GM18909 (cell line): ENCODE measurements around the gene SAMMSON.
A peak's percentile ranks its signal among the peaks of the same experiment; 100 is the strongest.

Experiments
- ATAC-seq: cut with Tn5 transposase; IDR thresholded peaks from one replicate; pipeline ENCODE4 v1.9.1; 2021; ENCODE audit warnings: mild to moderate bottlenecking; ENCODE audit not compliant: unreplicated experiment, poor library complexity

The SAMMSON gene

DNA sequence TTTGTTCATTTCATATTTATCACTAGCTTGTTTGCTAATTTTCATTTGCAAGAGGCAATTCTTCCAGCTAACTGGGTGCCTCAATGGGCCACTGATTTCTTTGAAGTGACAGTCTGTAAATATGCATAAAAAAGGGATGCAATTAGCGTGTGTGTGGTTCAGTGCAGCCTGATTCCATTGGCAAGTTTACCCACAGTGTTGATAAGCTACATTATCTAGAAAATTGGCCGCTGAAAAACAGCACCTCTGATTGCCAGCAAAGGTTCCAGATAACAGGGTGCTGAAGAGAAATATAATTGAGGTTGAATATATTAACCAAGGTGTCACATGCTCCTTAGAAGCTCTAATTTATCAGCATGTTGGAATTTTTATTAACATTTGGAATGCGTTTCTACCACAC, 76.9 kb downstream of the SAMMSON start:
- ATAC-seq = no peak

DNA sequence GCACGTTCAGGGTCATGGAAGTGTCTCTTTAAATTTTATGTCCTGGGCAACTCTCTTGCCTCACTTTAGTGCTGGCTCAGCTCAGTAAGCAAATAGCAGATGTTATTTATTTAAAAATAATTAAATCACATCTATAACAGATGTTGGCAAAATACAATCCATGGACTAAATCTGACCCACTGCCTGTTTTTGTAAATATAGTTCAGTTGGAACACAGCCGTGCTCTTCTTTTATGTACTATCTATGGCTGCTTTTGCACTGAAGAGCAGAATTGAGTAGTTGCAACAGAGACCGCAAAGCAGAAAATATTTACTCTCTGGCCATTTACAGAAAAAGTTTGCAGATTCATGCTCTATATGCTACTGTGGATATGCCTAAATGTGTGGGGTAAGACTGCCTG, 79.2 kb downstream of the SAMMSON start:
- no peak for ATAC-seq

DNA sequence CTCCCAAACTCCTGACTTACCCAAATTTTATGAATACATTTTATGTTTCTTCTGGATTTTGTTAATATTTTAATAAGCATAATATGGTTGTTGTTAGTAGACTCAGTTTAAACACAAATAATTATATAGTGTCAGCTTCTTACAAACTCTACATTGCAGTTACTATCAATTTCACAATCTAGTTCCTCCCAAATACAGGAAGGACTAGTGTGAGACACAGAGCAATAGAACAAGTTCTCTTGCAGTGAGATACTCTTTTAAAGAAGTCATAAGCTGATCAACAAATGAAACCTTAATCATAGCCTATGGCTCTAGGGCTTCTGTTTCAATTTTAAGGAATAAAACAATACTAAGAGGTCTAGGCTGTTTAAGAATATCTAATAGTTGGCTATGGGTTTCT, 86.1 kb downstream of the SAMMSON start:
- ATAC-seq = no peak

DNA sequence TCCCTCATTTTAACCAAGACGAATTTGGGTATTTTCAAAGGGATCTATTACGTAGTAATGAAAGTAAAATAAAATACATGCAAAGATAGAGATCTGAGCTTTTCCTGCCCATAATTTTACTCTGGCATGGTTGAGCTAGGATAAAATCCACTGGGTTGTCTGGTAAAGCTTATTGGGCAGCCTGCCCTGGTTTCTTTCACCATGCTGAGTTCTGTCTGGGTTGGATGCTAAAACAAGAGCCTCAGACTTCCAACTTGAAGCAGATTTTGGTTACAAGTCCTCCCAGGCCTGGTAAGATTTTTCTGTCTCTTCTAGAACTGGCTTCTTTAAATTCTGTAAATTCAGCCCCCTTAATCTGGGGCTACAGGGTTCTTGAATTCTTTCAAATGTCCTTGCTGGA, 86.8 kb downstream of the SAMMSON start:
- ATAC-seq = no peak

DNA sequence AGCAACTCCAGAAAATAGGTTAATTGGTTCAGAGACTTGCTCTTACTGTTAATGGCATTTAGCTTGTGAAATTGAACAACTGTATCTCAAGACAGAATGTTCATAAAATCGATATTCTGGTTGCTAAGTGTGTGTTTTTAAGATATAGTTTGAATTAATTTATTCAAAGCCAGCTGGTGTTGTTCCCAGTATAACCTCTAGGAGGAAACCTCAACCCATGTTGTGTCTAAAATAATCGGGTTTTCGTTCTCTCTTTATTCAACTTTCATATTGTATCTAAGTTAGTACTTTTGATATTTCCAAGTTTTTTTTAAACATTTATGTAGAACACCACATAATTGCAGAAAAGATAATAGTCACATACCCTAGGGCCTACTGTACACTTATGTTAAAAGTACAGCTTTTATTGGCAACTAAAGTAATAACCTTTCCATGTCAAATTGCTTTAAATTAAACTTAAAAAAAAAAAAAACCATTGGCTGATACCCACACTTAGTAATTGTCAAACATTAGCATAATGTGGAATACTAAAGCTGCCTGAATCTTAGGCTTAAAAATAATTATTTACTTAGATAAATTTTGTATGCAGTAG, 90.9 kb downstream of the SAMMSON start:
- no peak for ATAC-seq

DNA sequence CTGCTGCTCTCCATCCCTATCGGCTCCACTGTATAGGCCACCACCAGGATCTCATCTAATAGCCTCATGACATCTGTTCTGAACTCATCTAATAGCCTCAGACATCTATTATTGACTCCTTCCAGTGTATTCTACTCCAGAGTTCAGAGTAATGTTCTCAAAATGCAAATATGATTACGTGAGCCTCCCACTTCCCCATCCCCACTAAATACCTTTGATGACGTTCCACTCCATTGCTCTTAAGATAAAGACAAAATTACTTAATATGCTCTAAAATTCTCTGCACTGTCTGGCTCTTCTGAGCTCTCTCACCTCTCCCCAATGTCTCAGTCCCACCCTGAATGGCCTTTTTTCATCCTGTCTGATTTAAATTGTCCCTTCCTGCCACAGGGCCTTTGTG, 94.7 kb downstream of the SAMMSON start:
- ATAC-seq = no peak

DNA sequence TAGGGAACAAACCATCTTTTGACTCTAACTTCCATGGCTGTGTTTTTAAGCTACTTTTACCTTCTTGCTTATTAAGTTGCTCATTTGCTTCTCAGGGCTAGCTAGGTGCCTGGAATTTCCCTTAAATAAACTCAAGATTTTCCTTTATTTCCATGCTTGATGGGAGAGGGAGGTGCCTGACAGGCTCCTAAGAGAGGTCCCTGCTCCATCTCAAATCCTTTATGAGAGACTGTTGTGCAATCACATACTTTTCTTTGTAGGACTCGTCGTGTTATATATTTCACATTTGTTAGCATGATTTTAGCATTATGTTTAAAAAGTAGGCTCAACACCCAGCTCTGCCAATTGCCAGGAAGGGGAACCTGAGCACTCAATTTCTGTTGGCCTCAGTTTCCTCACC, 95.7 kb downstream of the SAMMSON start:
- no peak for ATAC-seq

DNA sequence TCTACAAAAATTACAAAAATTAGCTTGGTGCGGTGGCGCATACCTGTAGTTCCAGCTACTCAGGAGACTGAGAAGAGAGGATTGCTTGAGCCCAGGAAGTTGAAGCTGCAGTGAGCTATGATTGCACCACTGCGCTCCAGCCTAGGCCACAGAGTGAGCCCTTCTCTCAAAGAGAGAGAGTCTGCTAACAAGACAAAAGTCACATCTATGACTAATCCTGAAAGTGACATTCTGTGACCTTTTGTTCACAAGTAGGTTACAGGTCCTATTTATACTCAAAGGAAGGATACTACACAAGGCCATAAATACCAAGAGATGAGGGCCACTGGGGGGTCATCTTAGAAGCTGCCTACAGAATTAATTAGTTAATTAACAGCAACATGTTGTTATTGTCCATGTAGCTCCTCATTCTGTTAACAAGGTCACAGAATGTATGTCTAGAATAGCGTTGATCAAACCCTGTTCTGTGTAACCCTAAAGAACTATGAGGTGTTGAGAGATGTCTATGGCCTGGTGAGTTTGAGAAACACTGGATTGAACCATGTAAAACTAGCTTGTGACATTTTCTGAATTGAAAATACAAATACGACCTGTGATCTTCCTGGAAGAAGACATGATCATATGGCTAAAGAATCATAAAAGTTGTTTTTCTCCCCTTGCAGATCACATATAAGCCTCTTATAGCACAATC, 97.0 kb downstream of the SAMMSON start:
- peak; percentile 99 for ATAC-seq

DNA sequence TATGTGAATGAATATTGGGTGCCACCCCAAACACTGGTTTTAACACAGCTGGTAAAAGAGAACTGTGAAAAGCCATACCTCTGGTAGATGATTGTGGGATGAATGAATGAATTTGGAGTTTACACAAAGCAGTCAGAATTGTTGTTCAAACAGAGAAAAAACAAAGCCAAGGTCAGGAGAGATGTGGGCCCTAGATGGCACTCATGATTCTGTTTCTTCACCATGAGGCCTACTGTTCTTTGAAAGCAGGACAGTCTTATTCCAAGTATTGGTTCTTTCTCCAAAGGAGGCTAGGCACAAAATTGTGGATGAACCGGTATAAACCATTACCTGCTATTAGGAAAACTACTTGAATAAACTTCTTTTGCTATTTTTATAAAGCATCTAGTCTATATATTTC, 97.6 kb downstream of the SAMMSON start:
- no peak for ATAC-seq

DNA sequence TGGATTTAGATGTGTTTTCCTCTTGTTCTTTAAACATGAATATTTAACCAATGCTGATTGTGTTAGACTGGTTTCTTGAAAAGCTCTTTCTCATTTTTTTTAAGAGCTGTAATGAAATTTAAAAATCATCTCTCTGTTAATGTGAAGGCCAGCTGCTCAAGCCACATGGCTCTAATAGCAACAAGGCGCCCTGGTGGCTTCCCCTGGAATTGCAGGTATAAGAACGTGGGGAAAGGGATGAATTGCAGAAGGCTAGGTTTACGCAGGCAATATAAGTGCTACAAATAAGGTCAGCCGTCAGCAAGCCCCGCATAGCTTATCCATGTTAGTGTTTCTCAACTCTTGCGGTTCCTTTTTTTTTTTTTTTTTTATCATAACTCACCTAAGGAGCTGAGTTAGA, 108.5 kb downstream of the SAMMSON start:
- peak; percentile 62 for ATAC-seq

DNA sequence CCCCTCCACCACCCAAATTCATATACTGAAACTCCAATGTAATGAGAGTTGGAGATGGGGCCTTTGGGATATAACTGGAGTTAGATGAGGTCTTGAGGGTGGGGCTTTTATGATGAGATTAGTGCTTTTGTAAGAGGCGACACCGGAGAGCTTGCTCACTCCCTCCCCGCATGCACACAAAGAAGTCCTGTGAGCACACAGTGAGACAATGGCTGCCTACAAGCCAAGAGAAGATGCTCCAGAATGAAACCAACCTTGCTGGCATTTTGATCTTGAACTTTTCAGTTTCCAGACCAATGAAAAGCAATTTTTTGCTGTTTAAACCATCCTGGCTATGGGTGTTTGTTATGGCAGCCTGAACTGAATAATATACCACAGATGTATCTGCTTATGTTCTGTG, 109.0 kb downstream of the SAMMSON start:
- ATAC-seq = no peak

DNA sequence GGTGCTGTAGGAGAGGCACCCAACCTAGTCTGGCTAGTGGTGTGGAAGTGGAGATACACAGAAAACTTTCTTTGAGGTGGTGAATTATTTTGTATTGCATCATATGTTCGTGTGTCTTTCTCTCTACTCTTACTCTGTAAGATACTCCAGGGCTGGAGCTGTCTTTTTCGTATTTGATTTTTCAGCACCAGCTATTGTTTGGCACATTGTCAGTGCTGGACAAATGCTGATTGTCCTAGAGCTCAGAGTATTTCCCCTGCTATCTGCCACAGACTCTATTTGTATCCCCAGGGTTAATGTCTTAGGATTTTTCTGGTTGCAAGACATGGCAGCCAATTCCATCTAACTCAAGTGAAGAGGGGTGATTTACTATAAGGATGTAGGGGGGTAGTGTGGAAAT, 110.5 kb downstream of the SAMMSON start:
- no peak for ATAC-seq

DNA sequence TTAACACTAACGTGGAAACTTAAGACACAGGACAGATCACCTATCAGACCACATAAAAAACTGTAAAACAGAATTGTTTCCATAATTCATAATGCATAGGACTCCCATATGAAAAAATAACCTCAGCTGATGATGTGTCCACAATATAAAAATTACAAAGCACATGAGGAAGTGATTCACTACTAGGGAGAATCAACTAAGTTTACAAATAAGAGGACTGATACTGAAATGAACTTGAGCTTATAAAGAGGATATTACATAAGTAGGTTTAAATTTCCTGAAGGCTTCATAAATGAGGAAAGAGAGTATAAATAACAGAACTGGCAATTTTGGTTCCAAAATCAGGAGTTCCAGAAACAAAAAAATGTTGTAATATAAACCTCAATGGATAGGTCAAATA, 111.9 kb downstream of the SAMMSON start:
- ATAC-seq = no peak

DNA sequence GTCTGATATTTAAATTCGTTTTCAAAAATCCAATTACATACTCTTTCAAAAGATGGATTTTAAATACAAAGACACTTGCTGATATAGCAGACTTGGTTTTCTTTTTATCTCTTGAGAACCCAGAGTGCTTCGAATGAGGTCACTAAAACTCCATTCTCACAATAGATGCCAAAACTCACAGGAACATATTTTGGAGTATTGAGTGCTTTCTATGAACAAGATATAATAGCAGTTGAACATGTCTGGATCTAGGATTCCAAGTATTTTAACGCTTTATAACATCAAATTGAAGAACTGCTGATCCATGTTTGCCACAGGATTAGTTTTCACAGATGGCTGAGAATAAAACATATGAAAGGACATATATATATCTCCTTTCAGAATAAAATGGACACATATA, 113.2 kb downstream of the SAMMSON start:
- ATAC-seq = no peak

DNA sequence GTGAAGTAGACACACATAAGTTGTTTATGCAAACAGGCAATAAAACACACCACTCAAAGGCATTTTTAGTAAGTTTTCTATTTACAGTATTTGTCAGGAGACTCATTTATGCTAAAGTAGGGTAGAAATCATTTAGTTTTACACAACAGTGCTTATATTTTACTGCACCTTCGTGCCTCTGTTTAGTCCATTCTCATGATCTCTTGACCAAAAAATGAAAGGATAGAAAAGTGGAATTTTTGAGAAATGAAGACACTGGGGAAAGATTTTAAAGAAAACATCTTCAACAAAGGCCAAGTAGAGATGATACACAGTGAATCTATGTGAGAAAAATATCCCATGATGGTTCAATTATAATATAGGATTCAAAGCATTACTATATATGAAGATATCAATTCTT, 114.9 kb downstream of the SAMMSON start:
- no peak for ATAC-seq

DNA sequence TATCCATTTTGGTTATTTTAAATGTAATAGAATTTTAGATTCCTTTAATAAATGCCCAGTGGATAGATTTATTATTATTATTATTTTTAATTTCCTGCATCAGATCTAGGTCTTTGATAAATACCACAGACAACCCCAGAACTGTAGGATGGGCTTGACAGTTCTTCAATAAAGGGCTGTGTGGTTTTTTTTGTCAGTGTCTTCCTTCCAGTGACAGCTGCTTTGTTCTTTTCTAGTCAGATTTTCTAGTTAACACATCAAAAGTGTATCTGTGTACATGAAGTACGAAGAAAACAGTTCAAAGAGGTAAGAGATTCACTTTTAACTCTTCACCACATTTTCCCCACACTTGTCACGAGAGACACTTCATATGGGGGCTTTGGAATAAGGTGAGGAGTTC, 120.3 kb downstream of the SAMMSON start:
- no peak for ATAC-seq
